Mammary epithelial cell (primary cell): Measurements from ENCODE around the gene RAB11FIP4.

ENCODE experiments used
- CTCF ChIP-seq, 2 donors: IDR thresholded peaks in 1 of 2; conservative IDR thresholded peaks in 1 of 2; 2 replicates each; pipeline ENCODE4 v1.5.1; 2011 to 2012; ENCODE audit warnings: inconsistent platforms in 2 of 2, low read length in 2 of 2, mild to moderate bottlenecking in 2 of 2, control low read depth in 1 of 2, low read depth in 1 of 2; ENCODE audit not compliant: insufficient read depth in 1 of 2; ENCODE audit errors: extremely low read depth in 1 of 2
- EZH2 ChIP-seq: IDR thresholded peaks from 2 replicates; pipeline ENCODE4 v1.6.1; 2012; ENCODE audit warnings: low read length, inconsistent platforms, borderline replicate concordance

DNA sequence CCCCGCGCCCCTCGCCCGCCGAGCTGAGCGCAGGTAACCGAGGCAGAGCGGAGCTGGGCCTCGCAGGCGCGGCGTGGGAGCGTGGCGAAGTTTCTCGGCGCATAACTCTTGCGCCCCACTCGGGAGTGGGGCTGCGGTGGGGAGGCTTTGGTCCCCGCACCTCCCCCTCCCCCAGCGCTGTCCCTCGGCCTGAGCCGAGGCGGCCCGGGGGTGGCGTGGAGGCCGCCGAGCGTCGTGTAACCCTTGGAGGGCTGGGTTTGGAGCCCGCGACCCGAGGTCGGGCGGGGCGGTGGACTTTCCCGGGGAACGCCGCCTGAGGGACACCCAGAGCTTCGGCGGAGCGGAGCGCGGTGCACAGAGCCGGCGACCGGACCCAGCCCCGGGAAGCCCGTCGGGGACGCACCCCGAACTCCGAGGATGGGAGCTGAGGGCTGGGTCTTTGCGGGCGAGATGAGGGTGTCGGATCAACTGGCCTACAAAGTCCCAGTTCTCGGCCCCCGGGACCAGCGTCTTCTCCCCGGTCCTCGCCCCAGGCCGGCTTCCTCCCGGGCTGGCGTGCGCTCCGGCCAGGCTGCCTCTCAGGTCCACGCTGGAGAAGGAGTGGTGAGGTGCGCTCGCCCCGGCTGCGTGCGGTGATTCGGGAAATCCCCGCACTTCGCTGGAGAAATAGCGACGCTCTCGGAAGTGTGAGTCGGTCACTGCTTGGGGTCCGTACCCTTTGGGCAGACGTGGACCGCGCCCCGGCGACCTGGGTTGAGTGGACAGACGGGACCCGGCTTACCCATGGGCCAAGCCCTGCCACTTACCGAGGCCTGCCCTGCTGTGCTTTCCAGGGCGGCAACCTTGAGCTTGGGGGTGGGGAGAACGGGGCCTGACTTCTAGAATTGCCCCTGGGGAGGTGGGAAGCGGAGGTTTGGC is 168.4 kb downstream of the RAB11FIP4 start:
- TF ChIP-seq CTCF (conservative IDR thresholded peaks at IDR 0.05 in 1 of 2, IDR thresholded peaks at IDR 0.05 in 1 of 2; ENCODE audit: extremely low read depth in 1 of 2, insufficient read depth in 1 of 2, low read depth in 1 of 2, low read length in 2 of 2) (no peak), EZH2 (no peak)
